ENCODE results near the gene GRAMD2B. TPM values are rescaled to one million over a fixed set of nuclear protein-coding genes. Genes with fewer than 3 reads are reported as not detected.
A peak's percentile ranks its signal among the peaks of the same experiment; 100 is the strongest.

GRAMD2B gene
- total RNA-seq, 4 donors from 2014 or later: 37.7 to 61.5 (median 44.6) TPM

DNA sequence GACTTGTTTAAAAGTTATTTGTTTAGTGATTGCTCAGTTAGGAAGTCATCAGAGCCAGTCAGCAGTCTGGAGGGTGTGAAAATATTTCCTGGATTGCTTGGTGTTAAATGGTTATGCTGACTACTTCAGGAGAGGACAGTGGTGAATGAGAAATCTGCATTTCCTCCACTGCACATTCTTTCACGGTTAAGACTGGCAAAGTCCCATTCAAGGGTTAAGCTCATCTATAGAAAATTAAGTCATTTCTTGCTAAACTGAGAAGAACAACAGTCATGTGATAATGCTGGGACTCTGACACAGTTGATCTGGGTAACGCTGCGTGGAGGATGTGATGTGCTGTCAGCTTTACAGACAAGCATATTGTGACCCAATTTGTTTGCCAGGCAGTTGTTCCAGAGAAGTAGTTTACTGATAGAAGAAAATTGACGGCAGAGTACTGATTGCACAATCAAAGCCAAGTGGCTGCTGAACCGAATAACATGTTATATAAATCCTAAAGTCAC is 80.4 kb downstream of the GRAMD2B start:
- peaks cover 0 to 32% (median 21%) of the 10 kb centered on the region in 4 donors for H3K4me1 ChIP-seq
- H3K27ac ChIP-seq: peak overlapping the region; percentile 43 to 84 (median 64)
- no peak overlapping the region for H3K4me3 ChIP-seq
- no peak for TF ChIP-seq POLR2A (IDR thresholded peaks at IDR 0.05)
- peak; percentile 80 to 88 for TF ChIP-seq EP300 (IDR thresholded peaks at IDR 0.05)
- peak in 1 of 2 donors; percentile 65 for DNase-seq (ENCODE audit: low spot score in 2 of 2)
- H3K9me3 ChIP-seq: no peaks in the 10 kb centered on the region
- no peaks in the 10 kb centered on the region for H3K27me3 ChIP-seq
- 15 to 18% methylated on average over 5 of the region's 5 CpGs for whole genome bisulfite sequencing, 2 donors
- peaks cover 0 to 5% (median 0%) of the 10 kb centered on the region in 3 donors for H3K36me3 ChIP-seq

DNA sequence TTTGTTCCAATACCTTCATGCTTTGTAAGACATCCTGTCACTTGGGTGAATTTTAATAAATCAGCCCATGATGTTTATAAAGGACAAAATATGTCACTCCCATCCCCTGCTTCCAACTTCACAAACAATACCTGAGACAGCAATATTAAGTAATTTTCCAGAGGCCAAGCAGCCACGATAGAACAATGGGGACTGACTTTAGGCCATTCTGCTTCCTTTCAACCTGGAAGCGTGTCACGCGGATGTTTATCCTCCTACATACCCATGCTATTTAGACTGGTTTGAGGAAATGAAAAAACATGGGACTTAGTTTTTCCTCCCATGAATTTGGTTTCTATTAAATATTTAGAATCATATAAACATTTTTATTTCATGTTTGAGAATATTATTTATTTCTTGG is 82.9 kb downstream of the GRAMD2B start:
- H3K4me3 ChIP-seq: no peak overlapping the region
- H3K9me3 ChIP-seq: no peaks in the 10 kb centered on the region
- TF ChIP-seq EP300 (IDR thresholded peaks at IDR 0.05) (no peak), POLR2A (IDR thresholded peaks at IDR 0.05) (no peak)
- TF ChIP-seq, protein P1, sequence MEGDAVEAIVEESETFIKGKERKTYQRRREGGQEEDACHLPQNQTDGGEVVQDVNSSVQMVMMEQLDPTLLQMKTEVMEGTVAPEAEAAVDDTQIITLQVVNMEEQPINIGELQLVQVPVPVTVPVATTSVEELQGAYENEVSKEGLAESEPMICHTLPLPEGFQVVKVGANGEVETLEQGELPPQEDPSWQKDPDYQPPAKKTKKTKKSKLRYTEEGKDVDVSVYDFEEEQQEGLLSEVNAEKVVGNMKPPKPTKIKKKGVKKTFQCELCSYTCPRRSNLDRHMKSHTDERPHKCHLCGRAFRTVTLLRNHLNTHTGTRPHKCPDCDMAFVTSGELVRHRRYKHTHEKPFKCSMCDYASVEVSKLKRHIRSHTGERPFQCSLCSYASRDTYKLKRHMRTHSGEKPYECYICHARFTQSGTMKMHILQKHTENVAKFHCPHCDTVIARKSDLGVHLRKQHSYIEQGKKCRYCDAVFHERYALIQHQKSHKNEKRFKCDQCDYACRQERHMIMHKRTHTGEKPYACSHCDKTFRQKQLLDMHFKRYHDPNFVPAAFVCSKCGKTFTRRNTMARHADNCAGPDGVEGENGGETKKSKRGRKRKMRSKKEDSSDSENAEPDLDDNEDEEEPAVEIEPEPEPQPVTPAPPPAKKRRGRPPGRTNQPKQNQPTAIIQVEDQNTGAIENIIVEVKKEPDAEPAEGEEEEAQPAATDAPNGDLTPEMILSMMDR (IDR thresholded peaks at IDR 0.05): no peak
- WGBS, 2 donors: 75 to 80% methylated on average over 4 of the region's 4 CpGs
- H3K27me3 ChIP-seq: no peaks in the 10 kb centered on the region
- no peak for DNase-seq (ENCODE audit: low spot score in 2 of 2)
- peaks cover 0 to 41% (median 26%) of the 10 kb centered on the region in 4 donors for H3K4me1 ChIP-seq
- no peaks in the 10 kb centered on the region for H3K36me3 ChIP-seq
- peak overlapping the region in 1 of 4 donors; percentile 49 for H3K27ac ChIP-seq

DNA sequence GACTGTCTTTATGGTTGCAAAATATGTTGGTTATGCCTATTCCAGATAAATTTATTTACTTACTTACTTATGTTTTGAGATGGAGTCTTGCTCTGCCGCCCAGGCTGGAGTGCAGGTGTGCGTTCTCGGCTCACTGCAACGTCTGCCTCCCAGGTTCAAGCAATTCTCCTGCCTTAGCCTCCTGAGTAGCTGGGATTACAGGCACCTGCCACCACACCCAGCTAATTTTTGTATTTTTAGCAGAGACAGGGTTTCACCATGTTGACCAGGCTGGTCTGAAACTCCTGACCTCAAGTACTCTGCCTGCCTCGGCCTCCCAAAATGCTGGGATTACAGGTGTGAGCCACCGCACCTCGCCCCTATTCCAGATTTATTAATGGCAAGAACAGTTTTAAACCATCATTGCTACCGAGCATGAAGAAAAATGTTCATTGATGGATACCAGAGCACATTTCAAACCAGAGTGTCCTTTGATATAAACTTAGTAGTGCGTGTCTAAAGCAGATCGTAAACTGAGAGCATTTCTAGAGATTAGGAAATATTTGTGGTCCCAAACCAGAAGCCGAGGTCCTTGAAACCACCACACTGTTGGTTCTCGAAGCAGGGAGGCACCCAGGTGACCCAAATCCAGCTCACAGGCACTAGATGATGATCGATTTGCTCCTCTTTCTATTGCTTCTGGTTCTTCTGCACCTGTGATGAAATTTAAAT is 85.2 kb downstream of the GRAMD2B start:
- 92 to 93% methylated on average over 13 of the region's 13 CpGs for WGBS, 2 donors
- Histone ChIP-seq H3K4me1 (peaks cover 0 to 48% (median 34%) of the 10 kb centered on the region in 4 donors), H3K36me3 (no peaks in the 10 kb centered on the region), H3K9me3 (no peaks in the 10 kb centered on the region), H3K27me3 (no peaks in the 10 kb centered on the region), H3K4me3 (no peak overlapping the region), H3K27ac (peak overlapping the region; percentile 1 to 81 (median 74))
- no peak for DNase-seq (ENCODE audit: low spot score in 2 of 2)
- TF ChIP-seq, protein P1 (IDR thresholded peaks at IDR 0.05): no peak
- no peak for TF ChIP-seq EP300 (IDR thresholded peaks at IDR 0.05)
- TF ChIP-seq POLR2A (IDR thresholded peaks at IDR 0.05): no peak

DNA sequence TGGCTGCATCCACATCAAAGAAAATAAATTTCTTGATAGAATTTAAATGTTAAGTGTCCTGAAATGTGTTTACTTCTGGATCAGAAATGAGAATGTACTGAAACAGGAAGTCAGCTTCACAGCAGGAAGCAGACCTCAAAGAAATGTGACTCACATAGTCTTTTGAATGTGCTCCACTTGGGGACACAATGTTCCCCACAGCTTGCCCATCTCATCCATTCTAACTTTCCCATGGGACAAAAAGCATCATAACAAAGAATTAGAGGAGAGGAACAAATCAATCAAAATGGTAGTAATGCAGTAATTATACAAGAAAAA is 85.7 kb downstream of the GRAMD2B start:
- Histone ChIP-seq H3K36me3 (no peaks in the 10 kb centered on the region), H3K4me3 (no peak overlapping the region), H3K4me1 (peaks cover 0 to 48% (median 33%) of the 10 kb centered on the region in 4 donors), H3K27me3 (no peaks in the 10 kb centered on the region), H3K9me3 (no peaks in the 10 kb centered on the region), H3K27ac (peak overlapping the region; percentile 1 to 81 (median 74))
- peak; percentile 88 to 96 for TF ChIP-seq EP300 (IDR thresholded peaks at IDR 0.05)
- TF ChIP-seq POLR2A (IDR thresholded peaks at IDR 0.05): no peak
- TF ChIP-seq, protein P1 (IDR thresholded peaks at IDR 0.05): no peak
- peak in 1 of 2 donors; percentile 47 for DNase-seq (ENCODE audit: low spot score in 2 of 2)

DNA sequence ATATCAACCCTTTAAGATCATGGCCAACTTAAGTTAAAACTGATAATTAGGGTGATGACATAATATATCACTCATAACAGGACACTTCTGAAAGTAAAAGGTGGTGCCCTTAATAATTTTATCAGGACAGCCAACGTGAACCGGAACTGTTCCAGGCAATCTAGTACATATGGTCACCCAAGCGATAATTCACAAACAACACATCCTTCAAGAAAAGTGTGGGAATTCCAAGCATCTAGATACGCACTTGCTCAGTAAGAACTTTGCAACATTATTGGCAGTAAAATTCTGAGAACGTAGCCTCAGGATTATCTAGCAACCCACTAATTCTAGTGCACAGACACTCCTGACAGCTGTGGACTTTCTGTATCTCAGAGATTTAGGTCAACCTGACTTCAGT is 86.1 kb downstream of the GRAMD2B start:
- 75 to 86% methylated on average over 5 of the region's 5 CpGs for WGBS, 2 donors
- H3K4me1 ChIP-seq: peaks cover 0 to 48% (median 33%) of the 10 kb centered on the region in 4 donors
- DNase-seq (ENCODE audit: low spot score in 2 of 2): no peak
- no peaks in the 10 kb centered on the region for H3K9me3 ChIP-seq
- no peak for TF ChIP-seq EP300 (IDR thresholded peaks at IDR 0.05)
- TF ChIP-seq, protein P1 (IDR thresholded peaks at IDR 0.05): no peak
- TF ChIP-seq POLR2A (IDR thresholded peaks at IDR 0.05): no peak
- no peaks in the 10 kb centered on the region for H3K27me3 ChIP-seq
- H3K36me3 ChIP-seq: no peaks in the 10 kb centered on the region
- peak overlapping the region in 3 of 4 donors; percentile 56 to 81 (median 73) for H3K27ac ChIP-seq
- no peak overlapping the region for H3K4me3 ChIP-seq
